Endodermal cell (in vitro differentiated cells): ENCODE measurements around the gene CD244. TPM values are rescaled to one million over a fixed set of nuclear protein-coding genes. Genes with fewer than 3 reads are reported as not detected.
"Not testable (repeated sequence)": the region's sequence is repeated elsewhere in the genome, so short reads cannot be mapped to it uniquely, and the experiment has no call there.

ENCODE experiments used
- DNase-seq: peaks from one replicate; pipeline ENCODE4 v3.0.0-alpha.2; 2017
- H3K27ac ChIP-seq: 2 replicates; pipeline ENCODE4 v1.5.1; 2013; ENCODE audit warnings: mild to moderate bottlenecking, low read depth, low read length, moderate library complexity
- H3K27me3 ChIP-seq: 2 replicates; pipeline ENCODE4 v1.6.1; 2013; ENCODE audit warnings: mild to moderate bottlenecking, low read length, moderate library complexity; ENCODE audit not compliant: insufficient read depth, control insufficient read depth, poor library complexity, severe bottlenecking
- H3K36me3 ChIP-seq: 2 replicates; pipeline ENCODE4 v1.7.0; 2013; ENCODE audit warnings: mild to moderate bottlenecking, low read length, moderate library complexity; ENCODE audit not compliant: control insufficient read depth, insufficient read depth
- H3K4me1 ChIP-seq: one replicate; pipeline ENCODE4 v1.7.0; 2013; ENCODE audit warnings: low read length; ENCODE audit not compliant: control insufficient read depth, insufficient read depth
- H3K4me3 ChIP-seq: 2 replicates; pipeline ENCODE4 v1.5.1; 2013; ENCODE audit warnings: mild to moderate bottlenecking, low read length, moderate library complexity
- H3K9ac ChIP-seq: 2 replicates; pipeline ENCODE4 v1.6.1; 2013; ENCODE audit warnings: mild to moderate bottlenecking, low read length, moderate library complexity; ENCODE audit not compliant: poor library complexity, severe bottlenecking; ENCODE audit errors: extremely low read depth
- H3K9me3 ChIP-seq: 2 replicates; pipeline ENCODE4 v1.6.1; 2013; ENCODE audit warnings: mild to moderate bottlenecking, low read length, moderate library complexity; ENCODE audit not compliant: control insufficient read depth
- H3K27ac Mint-ChIP-seq: 2 replicates; pipeline ENCODE4 v1.8.0; 2020; ENCODE audit warnings: mixed read lengths
- H3K27me3 Mint-ChIP-seq: 2 replicates; pipeline ENCODE4 v1.8.0; 2021; ENCODE audit warnings: mild to moderate bottlenecking, mixed read lengths; ENCODE audit not compliant: insufficient read depth
- H3K36me3 Mint-ChIP-seq: 2 replicates; pipeline ENCODE4 v1.8.0; 2020; ENCODE audit warnings: low read depth, mixed read lengths
- H3K4me1 Mint-ChIP-seq: 2 replicates; pipeline ENCODE4 v1.8.0; 2020; ENCODE audit warnings: mixed read lengths
- H3K4me3 Mint-ChIP-seq: 2 replicates; pipeline ENCODE4 v1.8.0; 2020; ENCODE audit warnings: mild to moderate bottlenecking, moderate library complexity, mixed read lengths
- H3K9me3 Mint-ChIP-seq: 2 replicates; pipeline ENCODE4 v1.8.0; 2020; ENCODE audit warnings: mild to moderate bottlenecking, mixed read lengths
- CTCF ChIP-seq: fragments of 200-600 bp; sonication (generic); conservative IDR thresholded peaks from 2 replicates; pipeline ENCODE4 v1.5.0; 2021; ENCODE audit warnings: antibody characterized with exemption, mild to moderate bottlenecking
- WGBS, 2 experiments: methylation state at CpG; one replicate each; pipeline versions ENCODE4 v1.1.5 to v1.1.7; 2013; ENCODE audit warnings: missing lambda C conversion rate in 2 of 2, mixed read lengths in 1 of 2; ENCODE audit not compliant: insufficient coverage in 1 of 2, insufficient read length in 1 of 2; 5-methylcytosine and 5-hydroxymethylcytosine counted together
- total RNA-seq, 2 donors: library from RNA; stranded (reverse); fragmentation: NEBNext Ultra II Directional in 1 of 2; extraction: Animal tissue kit (Norgen Biotek cat#: 25700) in 1 of 2; gene quantifications; 2 replicates in 1 of 2; 3 replicates in 1 of 2; pipeline ENCODE4 v1.2.1, GENCODE V29; 2021

CD244 gene
- total RNA-seq, 2 donors from 2014 or later = 0.31 TPM; not detected in 1

GRCh38 chr1:160877221-160877620 lies 14.5 kb upstream of the CD244 start:
- Histone ChIP-seq H3K27me3 (no peaks in the 10 kb centered on the region), H3K9me3 (peaks cover 13% of the 10 kb centered on the region), H3K4me3 (no peak overlapping the region), H3K9ac (no peak overlapping the region), H3K27ac (no peak overlapping the region), H3K4me1 (no peaks in the 10 kb centered on the region), H3K36me3 (no peaks in the 10 kb centered on the region)
- H3K9me3 Mint-ChIP-seq = no peaks in the 10 kb centered on the region
- DNase-seq = no peak
- H3K27me3 Mint-ChIP-seq = peaks cover 2% of the 10 kb centered on the region
- no peak overlapping the region for H3K27ac Mint-ChIP-seq
- H3K36me3 Mint-ChIP-seq = no peaks in the 10 kb centered on the region
- peak; percentile 68 for TF ChIP-seq CTCF
- H3K4me3 Mint-ChIP-seq = no peak overlapping the region
- H3K4me1 Mint-ChIP-seq = peaks cover 6% of the 10 kb centered on the region

GRCh38 chr1:160876311-160876710 lies 13.6 kb upstream of the CD244 start:
- Mint-ChIP-seq H3K36me3 (no peaks in the 10 kb centered on the region), H3K27me3 (peaks cover 2% of the 10 kb centered on the region), H3K4me1 (peaks cover 6% of the 10 kb centered on the region), H3K4me3 (no peak overlapping the region), H3K27ac (no peak overlapping the region), H3K9me3 (no peaks in the 10 kb centered on the region)
- H3K4me3 ChIP-seq = no peak overlapping the region
- H3K4me1 ChIP-seq = no peaks in the 10 kb centered on the region
- 81 to 95% methylated on average over 3 to 5 of the region's 5 CpGs for WGBS, 2 experiments
- H3K27me3 ChIP-seq = no peaks in the 10 kb centered on the region
- TF ChIP-seq CTCF = no peak
- peaks cover 13% of the 10 kb centered on the region for H3K9me3 ChIP-seq
- H3K9ac ChIP-seq = no peak overlapping the region
- no peaks in the 10 kb centered on the region for H3K36me3 ChIP-seq
- no peak for DNase-seq
- no peak overlapping the region for H3K27ac ChIP-seq

GRCh38 chr1:160875591-160875990 lies 12.9 kb upstream of the CD244 start:
- 76 to 87% methylated on average over 3 to 4 of the region's 4 CpGs for WGBS, 2 experiments
- H3K4me3 Mint-ChIP-seq = not testable (repeated sequence)

GRCh38 chr1:160874935-160875334 lies 12.2 kb upstream of the CD244 start:
- no peaks in the 10 kb centered on the region for H3K36me3 Mint-ChIP-seq
- H3K4me1 ChIP-seq = no peaks in the 10 kb centered on the region
- H3K4me3 ChIP-seq = no peak overlapping the region
- H3K9me3 Mint-ChIP-seq = no peaks in the 10 kb centered on the region
- WGBS, 2 experiments = 86 to 89% methylated on average over 1 to 3 of the region's 3 CpGs
- no peak overlapping the region for H3K4me3 Mint-ChIP-seq
- no peak for TF ChIP-seq CTCF
- H3K27me3 ChIP-seq = no peaks in the 10 kb centered on the region
- peaks cover 2% of the 10 kb centered on the region for H3K27me3 Mint-ChIP-seq
- H3K9me3 ChIP-seq = peaks cover 13% of the 10 kb centered on the region
- no peak for DNase-seq
- H3K9ac ChIP-seq = no peak overlapping the region
- no peak overlapping the region for H3K27ac Mint-ChIP-seq
- no peak overlapping the region for H3K27ac ChIP-seq
- no peaks in the 10 kb centered on the region for H3K36me3 ChIP-seq
- peaks cover 6% of the 10 kb centered on the region for H3K4me1 Mint-ChIP-seq

More at GRCh38 chr1:160875591-160875990, 12.9 kb upstream of the CD244 start:
- H3K27ac ChIP-seq, DNase-seq, H3K9ac ChIP-seq, H3K27me3 ChIP-seq, H3K27me3 Mint-ChIP-seq, H3K36me3 Mint-ChIP-seq, H3K4me1 Mint-ChIP-seq, H3K4me3 ChIP-seq, H3K9me3 Mint-ChIP-seq, H3K27ac Mint-ChIP-seq, H3K36me3 ChIP-seq, H3K4me1 ChIP-seq: not testable (repeated sequence)
- H3K9me3 ChIP-seq = peaks cover 13% of the 10 kb centered on the region
